Activated naive CD4-positive, alpha-beta T cell (primary cell): ENCODE data around the gene TROAP.
"Not testable (repeated sequence)": the region's sequence is repeated elsewhere in the genome, so short reads cannot be mapped to it uniquely, and the experiment has no call there.

Source experiments
- DNase-seq, 4 experiments: peaks; one replicate each; lab custom pipeline; 2025; lab: John Stamatoyannopoulos, UW

Gene TROAP

GRCh38 chr12:49366652-49367380 lies 43.8 kb downstream of the TROAP start:
- DNase-seq, result peak; percentile 52 to 86 (median 68)

- DNase-seq, result no peak
Observed at GRCh38 chr12:49367381-49368239, 44.6 kb downstream of the TROAP start, which contains the start of gene SPATS2. Gene SPATS2, plus strand, starts transcription at chr12:49367462. Its CDS starts 93,551 bp downstream, at chr12:49461013.

DNA sequence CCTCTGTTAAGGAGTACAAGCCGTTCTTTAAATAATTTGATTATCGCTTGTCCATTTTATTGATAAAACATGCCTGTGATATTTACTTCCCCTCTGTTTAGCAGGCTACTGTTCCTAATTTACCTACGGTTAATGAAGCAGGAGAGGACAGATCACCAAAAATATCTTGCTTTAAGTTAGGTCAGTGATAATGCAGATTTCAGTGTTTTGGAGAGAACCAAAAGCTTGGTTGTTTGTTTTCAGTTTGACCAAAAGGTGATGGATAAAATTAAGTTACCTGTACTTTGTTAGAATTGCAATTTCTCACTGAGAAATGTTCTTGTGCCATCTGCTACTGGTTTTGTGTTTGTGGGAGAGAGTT lies 45.2 kb downstream of the TROAP start:
- no peak for DNase-seq

DNA sequence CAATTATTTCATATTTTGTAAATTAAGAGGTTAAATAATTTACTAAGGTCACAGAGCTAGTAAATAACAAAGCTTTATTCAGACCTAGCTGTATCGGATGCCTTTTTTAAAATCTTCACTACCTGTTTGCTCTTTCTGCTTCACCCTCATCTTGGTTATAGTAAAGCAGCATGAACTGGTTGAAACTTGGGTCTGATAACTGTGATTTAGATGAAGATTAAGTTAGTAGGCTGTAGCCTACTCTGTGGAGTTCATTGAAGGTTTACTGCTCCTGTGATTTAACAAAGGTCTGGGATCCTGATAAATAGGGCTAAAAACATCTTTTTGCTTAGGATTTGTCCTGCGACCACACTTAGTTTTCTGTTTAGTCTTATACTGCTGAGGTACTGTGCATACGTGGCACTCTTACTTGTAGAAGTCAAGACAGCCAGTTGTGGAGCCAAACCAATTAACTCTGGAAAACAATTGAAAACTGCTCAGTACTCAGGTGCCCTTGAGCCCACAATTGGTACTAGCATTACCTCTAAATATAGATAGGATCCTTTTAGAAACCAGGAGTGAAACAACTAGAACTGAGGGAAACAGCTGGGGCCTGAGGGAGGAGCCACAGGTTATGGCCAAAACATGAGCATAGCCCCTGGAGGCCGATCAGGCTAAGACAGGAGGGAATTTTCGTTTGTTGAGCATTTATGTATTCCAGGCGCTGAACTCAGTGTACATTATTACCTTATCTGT lies 46.5 kb downstream of the TROAP start:
- DNase-seq, result no peak

DNA sequence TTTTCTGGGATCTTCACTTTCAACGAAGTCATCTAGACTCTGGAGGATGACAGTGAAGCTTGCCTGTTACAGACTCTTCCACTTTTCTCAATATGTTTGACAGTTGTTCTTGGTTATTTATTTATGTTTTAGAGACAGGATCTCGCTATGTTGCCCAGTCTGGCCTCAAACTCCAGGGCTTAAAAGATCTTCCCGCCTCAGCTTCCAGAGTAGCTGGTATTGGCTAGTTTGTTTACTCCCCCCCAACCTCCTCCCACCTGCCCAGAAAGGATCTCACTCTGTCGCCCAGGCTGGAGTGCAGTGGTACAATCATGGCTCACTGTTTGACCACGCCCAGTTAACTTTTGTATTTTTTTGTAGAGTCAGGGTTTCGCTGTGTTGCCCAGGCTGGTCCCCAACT lies 47.5 kb downstream of the TROAP start:
- DNase-seq, result no peak

- no peak for DNase-seq
Observed at GRCh38 chr12:49375406-49375805, 52.4 kb downstream of the TROAP start.

DNA sequence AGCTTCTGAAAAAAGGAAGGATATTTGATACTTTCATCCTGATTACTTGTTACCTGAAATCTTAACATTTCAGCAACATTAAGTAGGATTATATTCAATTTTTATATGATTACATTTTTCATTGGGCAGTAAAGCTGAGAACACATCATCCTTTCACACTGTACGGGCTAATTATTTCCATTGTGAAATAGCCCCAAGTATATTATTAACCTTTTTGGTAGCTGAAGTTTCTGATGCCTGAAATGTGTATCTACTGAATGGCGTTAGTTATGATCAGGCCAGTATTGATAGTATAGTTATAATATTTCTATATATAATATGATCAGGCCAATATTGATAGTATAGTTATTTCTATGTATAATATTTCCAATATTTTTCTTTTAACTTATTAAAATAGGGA lies 54.3 kb downstream of the TROAP start:
- DNase-seq, result no peak

- DNase-seq, result not testable (repeated sequence)
Observed at GRCh38 chr12:49380184-49380583, 57.1 kb downstream of the TROAP start.
